ENCODE results near the gene KIF19. TPM values are rescaled to one million over a fixed set of nuclear protein-coding genes. Genes with fewer than 3 reads are reported as not detected.

The KIF19 gene
- total RNA-seq, 4 donors from 2014 or later: 0.94 to 7.7 (median 2.2) TPM

DNA sequence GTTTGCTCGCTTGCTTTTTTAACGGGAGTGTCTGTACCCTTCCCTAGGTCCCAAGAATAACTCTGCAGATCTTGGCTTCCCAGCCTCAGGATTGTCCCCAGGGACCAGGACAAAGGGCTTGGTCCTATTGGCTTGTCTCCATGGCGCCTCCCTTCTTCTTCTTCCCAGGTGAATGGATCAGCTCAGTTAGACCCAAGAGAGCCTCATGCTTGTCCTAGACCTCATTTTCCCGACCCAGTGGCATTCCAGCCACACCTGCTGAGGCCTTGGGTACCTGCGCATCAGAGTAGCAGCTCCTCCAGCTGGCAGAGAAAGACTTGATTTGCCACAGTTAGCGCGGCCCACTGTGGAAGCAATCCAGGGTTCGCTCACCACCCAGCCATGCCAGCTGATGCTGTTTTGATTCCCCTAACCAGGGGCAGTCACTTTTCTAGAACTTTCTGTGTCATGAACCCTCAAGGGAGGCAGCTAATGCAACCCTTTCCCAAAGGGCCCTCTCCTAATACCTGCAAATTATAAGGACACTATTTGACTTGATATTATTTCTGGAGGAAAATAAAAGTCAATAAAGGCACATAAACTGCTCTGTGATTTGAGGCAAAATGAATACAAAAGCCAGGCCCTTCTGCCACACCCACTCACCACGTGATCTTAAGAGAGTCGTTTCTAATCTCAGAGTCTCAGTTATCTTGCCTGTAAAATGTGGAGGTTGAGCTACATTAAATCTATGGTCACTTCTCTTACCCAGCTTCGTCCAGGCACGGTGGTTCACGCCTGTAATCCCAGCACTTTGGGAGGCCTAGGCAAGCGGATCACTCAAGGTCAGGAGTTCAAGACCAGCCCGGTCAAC lies 55.2 kb downstream of the KIF19 start:
- 81 to 84% methylated on average over 15 of the region's 15 CpGs for WGBS, 2 donors
- H3K27me3 ChIP-seq: no peaks in the 10 kb centered on the region
- H3K36me3 ChIP-seq: no peaks in the 10 kb centered on the region
- no peak overlapping the region for H3K4me3 ChIP-seq (replicated peaks in 1 of 3)
- H3K4me1 ChIP-seq: peaks cover 6 to 21% of the 10 kb centered on the region in 2 donors
- TF ChIP-seq POLR2A (IDR thresholded peaks at IDR 0.05): no peak
- TF ChIP-seq, protein P1, sequence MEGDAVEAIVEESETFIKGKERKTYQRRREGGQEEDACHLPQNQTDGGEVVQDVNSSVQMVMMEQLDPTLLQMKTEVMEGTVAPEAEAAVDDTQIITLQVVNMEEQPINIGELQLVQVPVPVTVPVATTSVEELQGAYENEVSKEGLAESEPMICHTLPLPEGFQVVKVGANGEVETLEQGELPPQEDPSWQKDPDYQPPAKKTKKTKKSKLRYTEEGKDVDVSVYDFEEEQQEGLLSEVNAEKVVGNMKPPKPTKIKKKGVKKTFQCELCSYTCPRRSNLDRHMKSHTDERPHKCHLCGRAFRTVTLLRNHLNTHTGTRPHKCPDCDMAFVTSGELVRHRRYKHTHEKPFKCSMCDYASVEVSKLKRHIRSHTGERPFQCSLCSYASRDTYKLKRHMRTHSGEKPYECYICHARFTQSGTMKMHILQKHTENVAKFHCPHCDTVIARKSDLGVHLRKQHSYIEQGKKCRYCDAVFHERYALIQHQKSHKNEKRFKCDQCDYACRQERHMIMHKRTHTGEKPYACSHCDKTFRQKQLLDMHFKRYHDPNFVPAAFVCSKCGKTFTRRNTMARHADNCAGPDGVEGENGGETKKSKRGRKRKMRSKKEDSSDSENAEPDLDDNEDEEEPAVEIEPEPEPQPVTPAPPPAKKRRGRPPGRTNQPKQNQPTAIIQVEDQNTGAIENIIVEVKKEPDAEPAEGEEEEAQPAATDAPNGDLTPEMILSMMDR (IDR thresholded peaks at IDR 0.05): no peak
- peak; percentile 8 to 14 for DNase-seq
- H3K9me3 ChIP-seq: no peaks in the 10 kb centered on the region
- peak overlapping the region in 1 of 3 donors; percentile 32 for H3K27ac ChIP-seq
- intact Hi-C loops (cut with DNase I): no loop called here

- no peak for DNase-seq
- intact Hi-C loops (cut with DNase I): no loop called here
- Histone ChIP-seq H3K4me3 (replicated peaks in 1 of 3) (no peak overlapping the region), H3K27ac (no peak overlapping the region), H3K9me3 (no peaks in the 10 kb centered on the region), H3K36me3 (no peaks in the 10 kb centered on the region), H3K4me1 (peaks cover 6 to 21% of the 10 kb centered on the region in 2 donors), H3K27me3 (no peaks in the 10 kb centered on the region)
- 89 to 90% methylated on average over 5 of the region's 5 CpGs for WGBS, 2 donors
- TF ChIP-seq POLR2A (IDR thresholded peaks at IDR 0.05): no peak
- TF ChIP-seq, protein P1 (IDR thresholded peaks at IDR 0.05): no peak
These were observed 57.1 kb downstream of the KIF19 start for GRCh38 chr17:74383141-74383540.

- WGBS, 2 donors: 89 to 90% methylated on average over 3 of the region's 3 CpGs
- intact Hi-C loops (cut with DNase I): no loop called here
These were observed 59.2 kb downstream of the KIF19 start for GRCh38 chr17:74385201-74385600.

GRCh38 chr17:74386386-74386785 lies 60.4 kb downstream of the KIF19 start:
- peaks cover 4% of the 10 kb centered on the region in 2 donors for H3K4me1 ChIP-seq
- H3K36me3 ChIP-seq: no peaks in the 10 kb centered on the region
- intact Hi-C loops (cut with DNase I): no loop called here
- TF ChIP-seq, protein P1 (IDR thresholded peaks at IDR 0.05): no peak
- TF ChIP-seq POLR2A (IDR thresholded peaks at IDR 0.05): no peak
- DNase-seq: peak in 1 of 2 donors; percentile 9
- no peak overlapping the region for H3K4me3 ChIP-seq (replicated peaks in 1 of 3)
- 62 to 79% methylated on average over 7 to 8 of the region's 8 CpGs for WGBS, 2 donors
- no peaks in the 10 kb centered on the region for H3K27me3 ChIP-seq
- H3K27ac ChIP-seq: no peak overlapping the region
- H3K9me3 ChIP-seq: no peaks in the 10 kb centered on the region

More at GRCh38 chr17:74385201-74385600, 59.2 kb downstream of the KIF19 start:
- H3K36me3 ChIP-seq: no peaks in the 10 kb centered on the region
- H3K4me3 ChIP-seq (replicated peaks in 1 of 3): no peak overlapping the region
- H3K27ac ChIP-seq: no peak overlapping the region
- H3K27me3 ChIP-seq: no peaks in the 10 kb centered on the region
- TF ChIP-seq POLR2A (IDR thresholded peaks at IDR 0.05): no peak
- TF ChIP-seq, protein P1 (IDR thresholded peaks at IDR 0.05): no peak
- H3K4me1 ChIP-seq: peaks cover 4 to 10% of the 10 kb centered on the region in 2 donors
- DNase-seq: no peak
- no peaks in the 10 kb centered on the region for H3K9me3 ChIP-seq

Data from thyroid gland (tissue), 4 donors.